Body of pancreas (tissue), 4 donors: ENCODE results near the gene TMEM182.

Source experiments
- CTCF ChIP-seq, 7 experiments: fragments of 450-650 bp in 4 of 7; fragments of 200-600 bp in 3 of 7; sonication (generic) in 3 of 7; IDR thresholded peaks; one replicate each; pipeline ENCODE4 v1.5.1; 2016 to 2019; ENCODE audit warnings: antibody characterized with exemption in 7 of 7
- POLR2A ChIP-seq, 3 donors: fragments of 450-650 bp; IDR thresholded peaks; one replicate each; pipeline ENCODE4 v1.6.1; 2016; ENCODE audit warnings: antibody characterized with exemption in 3 of 3, mild to moderate bottlenecking in 2 of 3

GRCh38 chr2:102765061-102765460 lies 3.2 kb downstream of the TMEM182 start:
- no peak for TF ChIP-seq POLR2A (IDR thresholded peaks at IDR 0.05)
- TF ChIP-seq CTCF (IDR thresholded peaks at IDR 0.05): no peak
